Stimulated activated CD4-positive, alpha-beta T cell treated with anti-CD3 and anti-CD28 coated beads, Interleukin-12 subunit alpha, Interleukin-12 subunit beta, amount 100 ng/mL, for 24 hours (primary cell): ENCODE measurements around the gene ZNF516.
"Not testable (repeated sequence)": the region's sequence is repeated elsewhere in the genome, so short reads cannot be mapped to it uniquely, and the experiment has no call there.

Experiments used
- DNase-seq, 2 experiments: peaks; one replicate each; pipeline ENCODE4 v3.0.0-alpha.2; 2020; ENCODE audit warnings: low read depth in 2 of 2

The ZNF516 gene

DNA sequence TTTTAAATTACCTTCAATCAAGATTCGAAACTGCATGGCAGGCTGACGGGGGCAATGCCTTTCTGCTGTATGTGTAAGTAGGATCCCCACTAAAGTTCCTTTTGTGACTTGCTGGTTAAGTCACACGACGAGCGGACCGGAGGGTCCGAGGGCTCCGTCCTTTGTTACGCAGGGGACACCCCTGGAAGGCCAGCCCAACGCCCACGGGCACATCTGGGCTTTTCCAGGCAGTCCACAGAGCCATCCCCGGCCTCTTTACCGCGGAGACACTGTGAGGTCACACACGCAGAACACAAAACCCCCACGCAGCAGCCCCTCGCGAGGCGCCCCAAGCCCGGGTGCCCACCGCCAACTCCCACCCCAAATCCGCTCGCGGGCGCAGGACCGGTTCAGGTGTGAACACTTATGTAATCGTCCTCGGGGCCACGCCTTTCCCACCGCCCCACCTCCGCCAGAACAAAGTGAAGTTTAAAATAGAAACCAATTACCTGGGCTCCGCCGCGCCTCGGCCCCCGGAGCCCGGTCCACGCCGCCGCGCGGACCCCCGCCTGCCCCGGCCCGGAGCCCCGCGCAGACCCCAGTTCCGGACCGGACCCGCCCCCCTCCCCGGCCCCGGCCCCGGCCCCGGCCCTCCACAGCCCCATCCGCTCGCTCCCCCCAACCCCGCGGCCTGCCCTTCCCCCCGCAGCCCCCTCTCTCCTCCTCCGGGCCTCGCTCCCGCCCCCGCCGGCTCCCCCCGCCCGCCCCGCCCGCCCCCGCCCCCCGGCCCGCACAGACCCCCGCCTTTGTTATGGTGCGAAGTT is 4.2 kb downstream of the ZNF516 start:
- no peak for DNase-seq

DNA sequence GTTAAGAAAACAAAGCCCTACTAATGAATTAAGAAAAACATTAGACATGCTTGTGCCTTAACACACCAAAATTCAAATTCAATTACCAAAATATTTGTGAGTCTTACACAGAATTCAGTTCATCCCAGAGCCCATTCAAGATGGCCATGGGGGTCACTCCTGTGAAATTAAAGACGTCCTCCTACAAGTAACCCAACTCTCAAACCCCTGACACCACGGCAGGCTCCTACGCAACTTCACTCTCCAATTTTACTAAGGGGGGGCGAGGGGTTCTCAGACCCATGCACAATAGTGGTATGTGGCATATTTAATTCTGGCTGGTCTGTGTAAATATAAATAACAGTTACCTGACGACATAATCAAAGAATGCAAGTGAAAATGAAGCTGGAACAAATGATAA is 5.0 kb downstream of the ZNF516 start:
- DNase-seq: no peak

DNA sequence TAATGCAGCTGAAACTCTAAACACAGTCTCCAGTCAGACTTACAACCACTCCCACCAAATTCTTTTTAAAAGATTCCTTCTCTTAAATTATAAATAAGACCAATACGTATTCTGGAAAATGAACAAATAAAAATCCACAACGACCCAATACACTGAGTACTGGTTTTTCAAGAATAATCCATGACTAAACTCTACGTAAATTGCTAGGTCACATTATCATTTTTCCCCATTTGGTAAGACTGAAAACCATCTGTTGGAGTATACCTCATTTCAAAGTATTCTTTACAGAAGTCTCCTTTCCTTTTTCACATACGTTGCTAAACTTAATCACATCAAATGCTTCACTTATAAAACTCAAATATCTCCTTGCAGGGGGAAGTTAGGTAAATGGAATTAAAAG is 6.0 kb downstream of the ZNF516 start:
- DNase-seq: no peak

DNA sequence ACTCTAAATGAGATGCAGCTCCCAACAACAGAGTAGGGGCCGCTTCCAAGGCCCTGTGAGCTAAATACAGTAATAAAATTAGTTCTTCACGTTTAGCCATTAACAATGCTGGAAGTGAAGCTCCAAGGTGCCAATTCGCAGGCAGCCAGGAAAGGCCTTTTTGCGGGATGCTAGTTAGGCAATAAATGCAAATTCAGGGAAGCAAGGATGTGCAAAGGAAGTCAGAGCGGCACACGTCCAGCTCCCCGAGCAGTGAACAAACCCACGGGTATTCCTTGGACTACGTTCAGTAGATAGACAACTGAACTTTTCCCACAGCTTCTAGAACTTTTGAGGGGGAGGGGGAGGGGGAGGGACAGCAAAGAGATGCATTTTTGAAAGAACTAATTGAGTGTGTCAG is 6.9 kb downstream of the ZNF516 start:
- DNase-seq: no peak

DNA sequence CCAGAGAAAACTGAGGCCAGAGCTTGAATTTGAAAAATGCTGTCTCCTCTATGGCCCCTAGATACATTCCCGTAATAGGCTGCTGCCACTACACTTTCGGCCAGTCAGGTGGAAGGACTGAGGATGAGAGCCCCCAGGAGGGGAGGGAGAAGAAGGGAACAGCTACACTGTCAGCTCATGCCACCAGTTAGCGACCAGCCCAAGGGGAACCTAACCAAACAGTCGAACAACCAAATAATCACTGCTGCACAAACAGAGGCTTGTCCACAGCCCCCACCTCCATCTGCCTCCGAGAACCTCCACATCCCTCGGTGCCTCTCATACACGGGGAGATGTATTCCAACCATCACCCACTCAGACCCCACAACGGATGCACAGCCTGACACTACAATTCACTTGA is 7.3 kb downstream of the ZNF516 start:
- DNase-seq: no peak

DNA sequence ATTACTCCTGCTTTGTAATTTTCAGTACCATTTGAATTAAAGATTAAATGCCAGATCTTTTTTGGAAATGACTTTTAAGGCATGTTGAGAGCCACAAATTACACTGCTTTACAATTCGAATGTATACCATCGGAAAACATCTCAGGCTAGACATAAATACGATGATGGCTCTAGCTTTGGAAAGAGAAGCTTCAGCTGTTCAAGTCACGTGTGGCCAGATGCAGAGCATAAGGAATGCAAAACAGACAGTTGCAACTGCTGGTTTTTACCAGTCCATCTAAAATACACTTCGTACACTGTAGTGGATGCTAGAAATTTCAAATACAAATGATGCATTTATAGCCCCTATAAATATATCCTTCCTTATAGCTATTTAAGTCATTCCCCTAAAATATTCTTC is 8.0 kb downstream of the ZNF516 start:
- no peak for DNase-seq

DNA sequence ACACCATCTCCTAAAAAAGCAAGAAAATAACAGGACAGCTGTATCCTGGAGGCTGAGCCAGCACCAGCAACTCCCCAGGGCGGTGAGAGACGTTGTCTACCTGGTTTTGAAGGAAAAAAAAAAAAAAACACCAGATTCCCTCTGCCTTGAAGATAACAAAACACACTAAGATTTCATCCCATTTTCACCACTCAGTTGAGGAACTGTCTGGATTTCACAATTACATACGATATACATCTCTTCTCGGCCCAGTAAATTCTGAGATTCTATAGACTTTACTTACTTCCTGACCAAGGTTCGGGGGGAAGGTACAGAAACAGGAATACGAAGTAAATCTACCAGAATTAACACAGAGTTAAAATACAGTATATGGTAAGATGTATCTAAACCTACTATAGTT is 8.5 kb downstream of the ZNF516 start:
- no peak for DNase-seq

DNA sequence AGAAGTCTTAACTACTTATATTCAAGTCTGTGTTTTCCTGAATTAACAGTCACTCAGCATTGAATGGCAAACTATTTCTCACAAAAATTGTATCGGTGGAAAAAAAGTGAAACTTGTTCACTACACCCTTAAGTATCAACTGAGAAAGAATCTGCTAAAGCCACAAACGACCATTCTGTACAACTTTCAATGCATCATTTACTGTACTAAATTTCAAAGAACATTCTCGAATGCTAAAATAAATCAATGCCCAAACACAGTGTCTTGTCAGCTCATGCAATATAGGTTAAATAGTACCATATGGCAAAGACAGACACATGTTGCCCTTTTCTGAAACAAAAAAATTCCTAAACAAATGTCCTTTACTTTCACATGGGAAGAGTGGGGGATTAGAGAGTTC is 9.0 kb downstream of the ZNF516 start:
- no peak for DNase-seq

DNA sequence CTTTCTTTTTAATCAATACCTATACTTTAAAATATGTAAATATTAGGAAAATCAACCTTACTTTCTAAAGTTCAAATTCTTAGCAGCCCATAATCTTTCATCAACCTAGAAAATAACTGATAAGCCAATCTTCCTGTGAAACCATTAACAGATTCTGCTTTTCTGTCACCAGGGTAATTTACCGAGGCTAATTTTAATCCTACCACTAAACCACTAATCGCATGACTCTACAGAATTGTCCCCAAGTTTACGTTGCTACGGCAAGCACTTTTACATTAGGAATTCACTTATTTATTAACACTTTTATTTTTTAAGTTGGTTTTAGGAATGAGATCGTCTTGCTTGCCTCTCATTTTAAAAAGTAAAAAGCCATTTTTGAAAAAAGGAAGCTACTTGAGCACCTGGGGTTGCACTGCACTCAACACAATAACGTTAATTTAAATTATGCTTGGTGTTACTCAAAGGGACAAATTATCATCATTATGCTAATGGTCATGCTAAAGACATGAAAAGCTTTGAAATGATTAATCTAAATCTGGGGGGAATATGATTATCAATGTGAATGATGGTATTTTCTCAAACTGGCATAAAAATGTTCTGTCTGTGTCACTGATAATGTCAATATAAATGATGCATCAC is 10.2 kb downstream of the ZNF516 start:
- DNase-seq: no peak

DNA sequence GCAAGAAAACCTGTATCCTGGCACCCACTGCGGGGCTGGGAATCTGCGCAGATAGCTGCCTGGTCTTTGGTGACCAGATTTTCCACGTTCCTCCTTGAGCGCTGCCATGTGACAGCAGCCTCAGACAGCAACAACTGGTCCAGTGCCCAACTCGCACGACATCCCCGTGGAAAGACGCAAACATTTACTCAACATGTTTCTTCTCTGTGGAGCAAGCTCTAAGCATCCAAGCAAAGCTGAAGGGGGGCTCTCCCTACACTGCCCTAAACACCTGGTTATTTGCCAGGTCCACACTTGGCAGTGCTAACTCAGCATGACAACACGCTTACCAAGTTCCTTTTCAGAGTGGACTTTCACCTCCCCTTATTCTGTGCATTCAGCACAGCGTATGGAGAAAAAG is 11.3 kb downstream of the ZNF516 start:
- DNase-seq: no peak

DNA sequence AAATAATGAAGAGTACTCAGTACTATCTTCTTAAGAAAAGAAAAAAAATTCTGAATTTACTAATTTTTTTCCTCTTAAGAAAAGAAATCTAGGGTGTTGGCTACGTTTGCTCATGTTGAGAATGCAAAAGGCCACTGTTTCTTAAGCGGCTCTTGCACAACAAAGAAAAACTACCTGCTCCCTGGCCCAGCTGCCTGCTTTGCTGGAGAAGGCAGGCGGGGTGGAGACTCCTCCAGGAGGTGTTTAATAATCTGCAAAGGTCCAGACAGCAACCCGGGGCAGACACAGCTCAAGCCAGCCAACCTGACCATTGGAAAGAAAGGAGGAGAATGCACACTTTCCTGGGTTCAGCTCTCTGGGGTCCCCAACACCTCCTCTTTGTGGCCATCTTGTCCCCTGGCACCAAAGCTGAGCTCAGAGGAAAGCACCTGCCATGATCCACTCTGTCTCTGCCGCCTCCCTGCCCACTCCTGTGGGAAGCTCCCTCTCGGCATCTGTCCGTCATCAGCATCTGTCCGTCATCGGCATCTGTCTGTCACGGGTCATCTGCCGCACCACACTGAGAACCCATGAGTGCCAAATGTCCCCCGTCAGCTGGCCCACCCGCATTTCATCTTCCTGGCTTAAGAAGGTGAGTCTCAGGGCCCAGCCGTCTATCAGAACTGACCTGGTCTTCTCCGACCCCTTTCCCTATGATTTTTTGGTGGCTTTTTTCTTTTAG is 11.9 kb downstream of the ZNF516 start:
- no peak for DNase-seq

DNA sequence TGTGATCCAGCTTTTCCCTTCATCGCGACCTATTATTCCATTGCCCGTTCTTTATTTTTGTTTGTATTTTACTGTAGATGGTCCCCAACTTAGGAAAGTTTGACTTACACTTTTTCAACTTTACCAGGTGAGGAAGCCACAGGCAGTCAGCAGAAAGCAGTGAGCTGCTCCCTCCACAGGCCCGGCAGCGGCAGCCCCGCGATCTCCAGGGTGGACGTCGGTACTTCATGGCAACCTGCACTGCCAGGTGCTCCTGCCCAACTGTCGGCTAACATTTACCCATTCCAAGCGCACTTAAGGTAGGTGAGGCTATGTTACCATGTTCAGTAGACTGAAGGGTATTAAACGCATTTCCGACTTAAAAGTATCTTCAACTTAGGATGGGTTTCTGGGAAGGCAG is 12.8 kb downstream of the ZNF516 start:
- no peak for DNase-seq

DNA sequence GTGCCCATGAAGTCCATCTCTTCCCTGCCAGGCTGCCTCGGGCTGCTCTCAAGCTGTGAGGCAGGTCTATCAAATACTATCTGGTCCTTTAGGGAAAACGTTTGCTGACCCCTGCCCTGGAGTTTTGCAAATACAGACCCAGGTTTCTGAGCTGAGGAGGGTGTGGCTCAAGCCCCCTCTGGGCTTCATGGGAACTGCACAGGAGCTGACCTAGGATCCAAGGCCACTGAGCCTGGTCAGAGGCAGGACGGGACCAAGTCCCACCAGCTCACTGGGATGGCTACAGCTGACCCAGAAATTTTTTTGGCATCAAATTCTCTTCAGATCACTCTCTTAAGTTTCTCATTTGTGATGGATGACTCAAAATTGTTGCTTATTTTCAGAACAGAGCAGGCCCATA is 14.1 kb downstream of the ZNF516 start:
- DNase-seq: no peak

DNA sequence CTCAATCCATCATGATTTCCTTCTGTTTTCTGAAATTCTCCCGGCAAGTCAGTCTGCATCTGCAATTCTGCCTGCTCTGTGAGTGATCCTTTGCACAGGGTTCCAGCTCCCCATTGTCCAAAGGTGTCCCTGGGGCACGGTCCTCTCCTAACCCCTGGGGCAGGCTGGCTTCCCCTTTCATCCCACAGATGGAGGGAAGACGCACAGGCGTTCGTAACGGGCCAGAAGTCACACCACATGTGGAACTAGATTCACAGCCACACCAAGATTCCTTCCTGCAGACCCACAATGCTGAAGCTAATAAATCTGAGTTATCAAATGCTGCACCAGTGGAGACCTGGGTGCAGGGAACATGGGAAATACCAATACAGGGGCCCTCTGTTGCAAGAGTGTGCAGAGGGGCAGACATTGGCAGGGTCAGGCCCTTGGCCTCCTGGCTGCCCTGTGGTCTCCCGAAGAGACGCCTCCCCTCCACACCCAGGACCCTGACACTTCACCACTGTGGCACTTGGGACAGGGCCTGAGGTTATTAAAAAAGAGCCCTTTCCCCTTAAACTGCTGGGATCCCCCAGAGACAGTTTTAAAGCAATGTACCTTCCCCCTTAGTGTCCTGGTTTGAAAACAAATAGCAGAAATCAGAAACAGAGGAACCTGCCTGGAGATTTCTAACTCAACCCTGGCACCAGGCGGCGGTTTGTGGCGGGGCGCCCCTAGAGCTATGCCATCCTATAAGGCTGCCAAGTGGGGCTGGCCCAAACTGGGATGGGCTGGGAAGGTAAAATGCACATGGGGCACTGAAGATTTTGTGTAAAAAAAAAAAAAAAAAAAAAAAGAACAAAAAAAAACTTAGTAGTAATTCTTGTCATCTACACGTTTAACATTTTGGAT is 15.4 kb downstream of the ZNF516 start:
- no peak for DNase-seq

DNA sequence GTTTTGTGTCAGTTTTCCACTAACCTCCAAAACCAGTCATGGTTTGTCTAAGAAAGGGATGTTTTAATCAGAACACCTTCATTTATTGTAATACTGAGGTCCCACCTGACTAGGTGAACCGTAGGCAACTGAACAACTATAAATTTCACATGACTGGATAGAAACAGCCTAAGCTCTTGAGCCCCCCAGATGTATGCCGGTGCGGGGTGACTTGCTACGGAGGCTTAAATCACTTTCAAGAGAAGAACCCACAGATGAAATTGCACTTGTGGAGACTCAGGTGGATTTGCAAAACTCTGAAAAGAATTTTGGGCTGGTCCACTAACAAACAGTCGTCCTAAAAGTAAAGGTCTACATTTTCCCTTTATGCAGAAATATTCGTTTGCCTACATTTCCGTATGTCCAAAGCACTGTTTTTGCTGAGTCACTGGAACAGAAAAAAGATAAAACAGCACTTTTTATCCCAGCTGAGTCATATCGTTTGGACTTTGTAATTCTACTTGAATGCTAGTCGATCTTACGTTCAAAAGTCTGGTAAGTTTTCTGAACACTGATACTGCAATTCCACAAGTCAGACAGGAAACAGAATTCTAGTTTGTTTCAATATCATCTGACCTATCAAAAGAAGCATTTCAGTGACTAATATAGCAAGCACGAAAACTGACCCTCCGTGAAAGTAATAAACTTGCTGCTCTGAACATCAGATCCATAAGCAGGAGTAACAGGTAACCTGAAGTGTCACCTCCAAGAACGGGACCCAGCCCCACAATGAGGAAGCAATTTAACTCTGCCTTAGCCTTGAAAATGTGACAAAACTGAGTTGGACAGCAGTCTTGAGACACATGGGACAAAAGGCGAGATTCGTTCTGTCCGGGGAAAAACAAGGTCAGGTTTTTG is 18.1 kb downstream of the ZNF516 start:
- no peak for DNase-seq

DNA sequence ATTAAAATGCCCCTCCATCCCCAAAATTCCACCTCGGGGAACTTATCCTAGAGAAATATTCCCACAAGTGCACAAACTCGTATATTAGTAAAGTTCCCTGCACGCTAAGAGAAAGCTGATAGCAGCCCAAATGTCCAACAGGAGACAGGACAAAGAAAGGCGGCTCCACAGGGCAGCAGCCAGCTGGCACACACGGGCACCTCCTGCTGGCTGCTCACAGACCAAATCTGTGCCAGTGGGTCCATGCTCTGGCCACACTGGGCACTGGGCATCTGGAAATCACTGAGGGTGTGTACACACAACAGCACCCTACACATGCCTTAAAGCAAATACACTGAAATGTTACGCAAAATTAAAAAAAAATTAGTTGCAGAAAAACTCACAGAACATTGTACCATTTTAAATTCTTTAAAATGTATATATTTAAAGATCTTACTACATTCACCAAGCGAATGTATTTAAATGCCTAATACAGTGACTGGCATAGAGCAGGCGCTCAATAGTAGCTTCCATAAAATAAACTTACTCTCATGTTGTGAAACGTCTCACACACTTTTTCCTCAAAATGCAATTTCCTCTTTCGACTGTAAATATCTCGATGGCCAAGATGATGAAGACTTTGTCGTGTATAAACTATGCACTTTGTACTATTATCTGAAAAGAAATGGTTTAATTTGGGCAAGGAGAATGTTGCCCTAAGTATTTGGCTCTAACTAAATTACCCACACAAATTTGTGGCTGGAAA is 19.4 kb downstream of the ZNF516 start:
- DNase-seq: no peak

DNA sequence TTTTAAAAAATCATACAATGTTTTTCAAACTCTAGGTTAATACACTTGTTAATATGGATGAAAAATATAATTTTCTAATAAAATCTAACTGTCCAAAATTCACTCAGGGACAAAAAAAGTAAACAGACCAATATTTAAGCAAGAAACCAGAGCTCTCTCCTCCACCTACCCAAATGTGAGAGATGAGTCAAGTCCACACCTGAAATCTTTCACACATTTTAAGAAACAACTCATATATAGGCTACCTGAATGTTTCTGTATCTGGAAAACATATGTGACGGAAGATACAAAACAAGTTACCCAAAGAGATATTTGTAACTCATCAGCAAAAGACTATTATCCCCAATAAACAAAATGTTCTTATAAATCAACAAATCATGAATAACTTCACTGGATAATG is 20.2 kb downstream of the ZNF516 start:
- DNase-seq: no peak

DNA sequence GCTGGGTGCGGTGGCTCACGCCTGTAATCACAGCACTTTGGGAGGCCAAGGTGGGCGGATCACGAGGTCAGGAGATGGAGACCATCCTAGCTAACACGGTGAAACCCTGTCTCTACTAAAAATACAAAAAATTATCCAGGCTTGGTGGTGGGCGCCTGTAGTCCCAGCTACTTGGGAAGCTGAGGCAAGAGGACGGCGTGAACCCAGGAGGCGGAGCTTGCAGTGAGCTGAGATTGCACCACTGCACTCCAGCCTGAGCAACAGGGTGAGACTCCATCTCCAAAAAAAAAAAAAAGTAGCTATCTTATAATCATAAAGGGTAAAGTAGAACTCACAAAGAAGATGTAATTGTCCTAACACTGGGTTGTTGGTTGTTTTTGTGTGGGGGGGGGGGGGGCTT is 21.5 kb downstream of the ZNF516 start:
- DNase-seq: not testable (repeated sequence)

DNA sequence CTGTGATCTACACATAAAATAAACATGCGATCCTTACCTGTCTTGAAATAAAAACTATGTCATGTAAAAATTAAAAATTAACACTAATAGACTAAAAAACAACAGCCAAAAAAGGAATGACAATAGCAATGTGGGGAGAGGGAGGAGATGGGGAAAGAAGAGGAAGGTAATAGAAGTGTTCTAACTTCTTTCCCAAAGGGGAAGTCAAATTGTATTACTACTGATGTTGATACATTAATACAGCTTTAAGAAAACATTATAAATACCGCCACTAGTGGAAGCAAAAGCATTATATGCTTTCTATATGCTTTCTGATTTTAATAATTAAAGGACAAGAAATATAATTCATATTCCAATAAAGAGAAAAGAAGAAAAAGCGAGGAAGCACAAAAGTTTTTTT is 22.2 kb downstream of the ZNF516 start:
- no peak for DNase-seq

DNA sequence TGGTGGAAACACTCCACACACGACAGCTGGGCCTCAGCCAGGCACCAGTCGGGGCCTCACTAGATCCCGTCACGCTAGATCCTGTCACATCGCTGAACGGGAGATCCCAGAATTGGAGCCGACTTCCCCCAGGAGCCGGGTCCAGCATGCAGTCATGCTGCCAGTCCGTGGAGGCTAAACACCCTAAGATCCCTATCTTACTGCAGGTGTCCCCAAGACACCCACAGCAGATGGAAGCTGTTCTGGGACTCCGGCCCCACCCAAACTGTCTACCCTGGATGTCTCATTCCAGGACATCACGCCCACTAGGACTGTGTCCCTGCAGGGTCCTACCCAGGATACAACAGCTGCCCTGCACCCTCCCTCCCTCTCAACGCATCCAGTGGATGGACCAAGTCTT is 23.4 kb downstream of the ZNF516 start:
- DNase-seq: no peak
